Measurements from ENCODE around the gene DNAAF5. TPM values are rescaled to one million over a fixed set of nuclear protein-coding genes. Genes with fewer than 3 reads are reported as not detected.
A peak's percentile ranks its signal among the peaks of the same experiment; 100 is the strongest.

Gene DNAAF5
- 10 to 100 TPM; 31.5 to 37.2 TPM for total RNA-seq

- ChIA-PET CTCF (interaction anchor here (0.8 kb wide), 1 partner anchor 511 kb away, joined by 4 read pairs; no protein-coding TSS in a partner anchor), POLR2A (no interaction called here)
- ATAC-seq (peak; percentile 89), DNase-seq (peak; percentile 93)
- Mint-ChIP-seq H3K27me3 (no peaks in the 10 kb centered on the region), H3K4me1 (peaks cover 26% of the 10 kb centered on the region), H3K4me3 (peak within 1 kb of the TSS; percentile 83), H3K36me3 (ENCODE audit: low read depth) (peaks cover 49% of the 10 kb centered on the region), H3K9me3 (ENCODE audit: low read depth) (peaks cover 6% of the 10 kb centered on the region), H3K27ac (peak within 1 kb of the TSS; percentile 90)
- intact Hi-C loops (cut with DNase I, micrococcal nuclease), result loop anchor here (1.0 to 5.0 kb wide), 11 partner anchors 90 to 577 kb away; partner anchors contain the start of genes COX19 (in 1 of the 2), GET4 (in 1 of the 2) and PDGFA (in 1 of the 2)
These were observed at the start of gene DNAAF5 for GRCh38 chr7:726084-726853. DNAAF5 (plus strand) TSS chr7:726699; CDS start chr7:726721, 22 bp downstream.

- H3K4me1 Mint-ChIP-seq, result no peaks in the 10 kb centered on the region
- intact Hi-C loops (cut with DNase I, micrococcal nuclease), result no loop called here
- H3K9me3 Mint-ChIP-seq (ENCODE audit: low read depth), result peaks cover 8% of the 10 kb centered on the region
- POLR2A ChIA-PET, result no interaction called here
- no peak for ATAC-seq
- H3K27ac Mint-ChIP-seq, result no peak overlapping the region
- H3K36me3 Mint-ChIP-seq (ENCODE audit: low read depth), result peaks cover 46% of the 10 kb centered on the region
- no peaks in the 10 kb centered on the region for H3K27me3 Mint-ChIP-seq
- CTCF ChIA-PET, result no interaction called here
- H3K4me3 Mint-ChIP-seq, result no peak overlapping the region
- no peak for DNase-seq
These were observed 49.5 kb upstream of the DNAAF5 start for GRCh38 chr7:676972-677385.

GRCh38 chr7:680411-681127 lies 45.9 kb upstream of the DNAAF5 start:
- DNase-seq, result no peak
- Mint-ChIP-seq H3K4me3 (no peak overlapping the region), H3K4me1 (no peaks in the 10 kb centered on the region), H3K9me3 (ENCODE audit: low read depth) (peaks cover 7% of the 10 kb centered on the region), H3K27ac (no peak overlapping the region), H3K36me3 (ENCODE audit: low read depth) (peaks cover 45% of the 10 kb centered on the region), H3K27me3 (no peaks in the 10 kb centered on the region)
- POLR2A ChIA-PET, result no interaction called here
- CTCF ChIA-PET, result no interaction called here
- ATAC-seq, result no peak
- intact Hi-C loops (cut with DNase I, micrococcal nuclease), result no loop called here

GRCh38 chr7:681551-682307 lies 44.8 kb upstream of the DNAAF5 start:
- Mint-ChIP-seq H3K9me3 (ENCODE audit: low read depth) (peaks cover 11% of the 10 kb centered on the region), H3K27ac (no peak overlapping the region), H3K4me3 (no peak overlapping the region), H3K36me3 (ENCODE audit: low read depth) (peaks cover 47% of the 10 kb centered on the region), H3K4me1 (no peaks in the 10 kb centered on the region), H3K27me3 (no peaks in the 10 kb centered on the region)
- CTCF ChIA-PET, result no interaction called here
- ATAC-seq, result no peak
- no peak for DNase-seq
- intact Hi-C loops (cut with DNase I, micrococcal nuclease), result no loop called here
- POLR2A ChIA-PET, result interaction anchor here (0.6 kb wide), 1 partner anchor 30 kb away, joined by 9 read pairs; no protein-coding TSS in a partner anchor

GRCh38 chr7:682810-683209 lies 43.7 kb upstream of the DNAAF5 start:
- POLR2A ChIA-PET, result no interaction called here
- peaks cover 51% of the 10 kb centered on the region for H3K36me3 Mint-ChIP-seq (ENCODE audit: low read depth)
- intact Hi-C loops (cut with DNase I, micrococcal nuclease), result no loop called here

GRCh38 chr7:683526-684205 lies 42.8 kb upstream of the DNAAF5 start:
- H3K27me3 Mint-ChIP-seq, result no peaks in the 10 kb centered on the region
- H3K4me3 Mint-ChIP-seq, result no peak overlapping the region
- ATAC-seq, result no peak
- ChIA-PET POLR2A (no interaction called here), CTCF (interaction anchor here (0.6 kb wide), 1 partner anchor 402 kb away, joined by 3 read pairs; no protein-coding TSS in a partner anchor)
- peaks cover 51% of the 10 kb centered on the region for H3K36me3 Mint-ChIP-seq (ENCODE audit: low read depth)
- no peak overlapping the region for H3K27ac Mint-ChIP-seq
- intact Hi-C loops (cut with DNase I, micrococcal nuclease), result no loop called here
- DNase-seq, result no peak
- peaks cover 23% of the 10 kb centered on the region for H3K9me3 Mint-ChIP-seq (ENCODE audit: low read depth)
- no peaks in the 10 kb centered on the region for H3K4me1 Mint-ChIP-seq

More at GRCh38 chr7:682810-683209, 43.7 kb upstream of the DNAAF5 start:
- Mint-ChIP-seq H3K27me3 (no peaks in the 10 kb centered on the region), H3K4me3 (no peak overlapping the region), H3K9me3 (ENCODE audit: low read depth) (peaks cover 19% of the 10 kb centered on the region), H3K27ac (no peak overlapping the region), H3K4me1 (no peaks in the 10 kb centered on the region)
- ATAC-seq (no peak), DNase-seq (no peak)
- CTCF ChIA-PET, result interaction anchor here (0.6 kb wide), 1 partner anchor 403 kb away, joined by 3 read pairs; no protein-coding TSS in a partner anchor

- no peaks in the 10 kb centered on the region for H3K4me1 Mint-ChIP-seq
- ATAC-seq (no peak), DNase-seq (no peak)
- ChIA-PET POLR2A (no interaction called here), CTCF (no interaction called here)
- H3K4me3 Mint-ChIP-seq, result no peak overlapping the region
- peaks cover 51% of the 10 kb centered on the region for H3K36me3 Mint-ChIP-seq (ENCODE audit: low read depth)
- no peaks in the 10 kb centered on the region for H3K27me3 Mint-ChIP-seq
- no peak overlapping the region for H3K27ac Mint-ChIP-seq
- H3K9me3 Mint-ChIP-seq (ENCODE audit: low read depth), result peaks cover 26% of the 10 kb centered on the region
- intact Hi-C loops (cut with DNase I, micrococcal nuclease), result no loop called here
These were observed 42.1 kb upstream of the DNAAF5 start for GRCh38 chr7:684416-684815.

GRCh38 chr7:685540-685939 lies 41.0 kb upstream of the DNAAF5 start:
- intact Hi-C loops (cut with DNase I, micrococcal nuclease), result no loop called here
- peaks cover 26% of the 10 kb centered on the region for H3K9me3 Mint-ChIP-seq (ENCODE audit: low read depth)

GRCh38 chr7:690478-691360 lies 35.8 kb upstream of the DNAAF5 start:
- ATAC-seq (no peak), DNase-seq (no peak)
- H3K36me3 Mint-ChIP-seq (ENCODE audit: low read depth), result peaks cover 58% of the 10 kb centered on the region
- H3K4me3 Mint-ChIP-seq, result no peak overlapping the region
- H3K9me3 Mint-ChIP-seq (ENCODE audit: low read depth), result peaks cover 19% of the 10 kb centered on the region
- H3K27ac Mint-ChIP-seq, result no peak overlapping the region
- H3K4me1 Mint-ChIP-seq, result no peaks in the 10 kb centered on the region
- POLR2A ChIA-PET, result no interaction called here
- intact Hi-C loops (cut with DNase I, micrococcal nuclease), result no loop called here
- H3K27me3 Mint-ChIP-seq, result no peaks in the 10 kb centered on the region
- CTCF ChIA-PET, result no interaction called here

More at GRCh38 chr7:685540-685939, 41.0 kb upstream of the DNAAF5 start:
- Mint-ChIP-seq H3K27ac (no peak overlapping the region), H3K36me3 (ENCODE audit: low read depth) (peaks cover 53% of the 10 kb centered on the region), H3K4me3 (no peak overlapping the region), H3K27me3 (no peaks in the 10 kb centered on the region), H3K4me1 (no peaks in the 10 kb centered on the region)
- no peak for DNase-seq
- no peak for ATAC-seq
- POLR2A ChIA-PET, result no interaction called here
- CTCF ChIA-PET, result no interaction called here

- DNase-seq (no peak), ATAC-seq (no peak)
- H3K36me3 Mint-ChIP-seq (ENCODE audit: low read depth), result peaks cover 56% of the 10 kb centered on the region
- H3K4me1 Mint-ChIP-seq, result no peaks in the 10 kb centered on the region
- intact Hi-C loops (cut with DNase I, micrococcal nuclease), result no loop called here
- H3K27me3 Mint-ChIP-seq, result no peaks in the 10 kb centered on the region
- H3K9me3 Mint-ChIP-seq (ENCODE audit: low read depth), result peaks cover 17% of the 10 kb centered on the region
- H3K27ac Mint-ChIP-seq, result no peak overlapping the region
- ChIA-PET CTCF (no interaction called here), POLR2A (no interaction called here)
- no peak overlapping the region for H3K4me3 Mint-ChIP-seq
These were observed 35.0 kb upstream of the DNAAF5 start for GRCh38 chr7:691361-692045.

Measured in activated CD4-positive, alpha-beta T cell treated with anti-CD3 and anti-CD28 coated beads for 36 hours (primary cell).